NOMO-1 treated with DMSO at 0.1 percent for 48 hours (cell line): ENCODE measurements around the gene NADSYN1.
"Not testable (repeated sequence)": the region's sequence is repeated elsewhere in the genome, so short reads cannot be mapped to it uniquely, and the experiment has no call there.

Experiments
- DNase-seq: peaks from one replicate; lab custom pipeline; 2025; ENCODE audit not compliant: unreplicated experiment; lab: John Stamatoyannopoulos, UW

Gene NADSYN1

GRCh38 chr11:71518506-71519471 lies 65.8 kb downstream of the NADSYN1 start:
- no peak for DNase-seq

GRCh38 chr11:71519546-71519945 lies 66.5 kb downstream of the NADSYN1 start:
- DNase-seq = no peak

GRCh38 chr11:71525188-71525937 lies 72.4 kb downstream of the NADSYN1 start:
- DNase-seq = no peak

GRCh38 chr11:71525938-71526495 lies 73.0 kb downstream of the NADSYN1 start:
- no peak for DNase-seq

- DNase-seq = not testable (repeated sequence)
Observed at GRCh38 chr11:71526796-71527575, 74.0 kb downstream of the NADSYN1 start, which contains the start of gene KRTAP5-7. TSS of gene KRTAP5-7 (plus strand) at chr11:71527267. CDS start at chr11:71527301, 34 bp downstream.

- no peak for DNase-seq
Observed at GRCh38 chr11:71527576-71528210, 74.7 kb downstream of the NADSYN1 start.

GRCh38 chr11:71530602-71531001 lies 77.6 kb downstream of the NADSYN1 start:
- DNase-seq = no peak

- DNase-seq = no peak
Observed at GRCh38 chr11:71532036-71532610, 79.1 kb downstream of the NADSYN1 start.

- DNase-seq = not testable (repeated sequence)
Observed at GRCh38 chr11:71534711-71535608, 82.0 kb downstream of the NADSYN1 start.

- no peak for DNase-seq
Observed at GRCh38 chr11:71535825-71536224, 82.8 kb downstream of the NADSYN1 start.

GRCh38 chr11:71537537-71537936 lies 84.5 kb downstream of the NADSYN1 start:
- no peak for DNase-seq

GRCh38 chr11:71537977-71538665 lies 85.1 kb downstream of the NADSYN1 start, which contains the start of gene KRTAP5-8:
TSS of gene KRTAP5-8 (plus strand) at chr11:71538025. CDS start at chr11:71538056, 31 bp downstream.
- not testable (repeated sequence) for DNase-seq

GRCh38 chr11:71538666-71538990 lies 85.6 kb downstream of the NADSYN1 start:
- DNase-seq = no peak

- DNase-seq = no peak
Observed at GRCh38 chr11:71539017-71539416, 86.0 kb downstream of the NADSYN1 start.

GRCh38 chr11:71539971-71540370 lies 87.0 kb downstream of the NADSYN1 start:
- not testable (repeated sequence) for DNase-seq

GRCh38 chr11:71540521-71541304 lies 87.7 kb downstream of the NADSYN1 start:
- DNase-seq = not testable (repeated sequence)

- no peak for DNase-seq
Observed at GRCh38 chr11:71542382-71542781, 89.4 kb downstream of the NADSYN1 start.
